Psoas muscle (tissue), 8 donors: ENCODE data around the gene LRP1. TPM values are rescaled to one million over a fixed set of nuclear protein-coding genes. Genes with fewer than 3 reads are reported as not detected.

Source experiments
- ATAC-seq, 4 donors: fragments of 200-7000 bp; cut with Tn5 transposase; one replicate each; pipeline ENCODE4 v1.9.1; 2020; ENCODE audit warnings: moderate library complexity in 3 of 4, mild to moderate bottlenecking in 2 of 4
- DNase-seq, 2 donors: peaks; one replicate each; pipeline ENCODE4 v3.0.0-alpha.2; 2020
- H3K27ac ChIP-seq: fragments of 200-600 bp; one replicate; pipeline ENCODE4 v1.8.0; 2022
- H3K27me3 ChIP-seq, 3 donors: fragments of 200-600 bp in 1 of 3; one replicate each; pipeline versions ENCODE4 v1.6.1 to v1.8.0; 2013 to 2022; ENCODE audit warnings: low read length in 2 of 3, mild to moderate bottlenecking in 2 of 3, moderate library complexity in 1 of 3; ENCODE audit not compliant: insufficient read depth in 3 of 3
- H3K36me3 ChIP-seq, 2 donors: fragments of 200-600 bp in 1 of 2; one replicate each; pipeline versions ENCODE4 v1.6.1 to v1.8.0; 2013 to 2022; ENCODE audit warnings: low read depth in 1 of 2, mild to moderate bottlenecking in 1 of 2, moderate library complexity in 1 of 2; ENCODE audit not compliant: insufficient read depth in 1 of 2
- H3K4me1 ChIP-seq: fragments of 200-600 bp; one replicate; pipeline ENCODE4 v1.8.0; 2022
- H3K4me3 ChIP-seq: fragments of 200-600 bp; one replicate; pipeline ENCODE4 v1.8.0; 2022; ENCODE audit warnings: mild to moderate bottlenecking
- H3K9me3 ChIP-seq: fragments of 200-600 bp; one replicate; pipeline ENCODE4 v1.8.0; 2022
- CTCF ChIP-seq: fragments of 200-600 bp; IDR thresholded peaks from one replicate; pipeline ENCODE4 v1.8.0; 2022; ENCODE audit warnings: antibody characterized with exemption
- WGBS, 3 donors: extraction: QIAGEN DNeasy Blood & Tissue Kit; methylation state at CpG; one replicate each; pipeline versions ENCODE4 v1.1.6 to v1.1.7; 2013; 5-methylcytosine and 5-hydroxymethylcytosine counted together
- intact Hi-C, 2 donors: fragments of 100-400 bp; cut with DNase I; formaldehyde crosslinking; loops; one replicate each; pipeline versions ENCODE4 v1.11.0 to v1.14.2; 2022
- polyA plus RNA-seq, 3 donors: library from polyadenylated mRNA; stranded (reverse); fragments of 200-250 nt; gene quantifications; one replicate each; pipeline ENCODE4 v1.2.3, GENCODE V29; 2013
- total RNA-seq, 4 donors: library from RNA; stranded (reverse); fragmentation: NEBNext Ultra II Directional in 2 of 4; extraction: Animal tissue kit (Norgen Biotek cat#: 25700) in 2 of 4; gene quantifications; one replicate each; pipeline versions ENCODE4 v1.2.1 to v1.2.4, GENCODE V29; 2021 to 2023
- donor health status: healthy with polysubstance abuse.
- donor health status: DM: no; HTN: no; CAD: no; lungs with moderate emphysema.
- donor health status: Bipolar disorder and iron deficiency.
- donor health status: healthy.
- donor health status: DM: yes; HTN: yes; CAD: no.
- donor health status: DM: no; HTN: no; CAD: no.
- donor health status: DM: no; HTN: no; CAD: no.
- donor health status: DM: yes; HTN: yes; CAD: no.

Gene LRP1
- total and polyA plus RNA-seq, 7 donors, result 10.7 to 50.6 (median 33.1) TPM

- H3K27me3 ChIP-seq, result no peaks in the 10 kb centered on the region
- peaks cover 7 to 22% of the 10 kb centered on the region in 2 donors for H3K36me3 ChIP-seq
- peak within 1 kb of the TSS; percentile 84 for H3K4me3 ChIP-seq
- peak; percentile 97 to 98 for DNase-seq
- WGBS, 3 donors, result 1% methylated on average over 60 to 91 of the region's 91 CpGs
- no peak for TF ChIP-seq CTCF
- peaks cover 22% of the 10 kb centered on the region for H3K4me1 ChIP-seq
- ATAC-seq, result peak; percentile 82 to 87 (median 84)
- H3K27ac ChIP-seq, result peak within 1 kb of the TSS; percentile 92
- no peaks in the 10 kb centered on the region for H3K9me3 ChIP-seq
- intact Hi-C loops, result no loop called here
These were observed 39.7 kb upstream of the LRP1 start, which contains the start of gene NAB2 for GRCh38 chr12:57088354-57089270. Gene NAB2, plus strand, starts transcription at chr12:57089114. Its CDS starts 158 bp downstream, at chr12:57089272.

DNA sequence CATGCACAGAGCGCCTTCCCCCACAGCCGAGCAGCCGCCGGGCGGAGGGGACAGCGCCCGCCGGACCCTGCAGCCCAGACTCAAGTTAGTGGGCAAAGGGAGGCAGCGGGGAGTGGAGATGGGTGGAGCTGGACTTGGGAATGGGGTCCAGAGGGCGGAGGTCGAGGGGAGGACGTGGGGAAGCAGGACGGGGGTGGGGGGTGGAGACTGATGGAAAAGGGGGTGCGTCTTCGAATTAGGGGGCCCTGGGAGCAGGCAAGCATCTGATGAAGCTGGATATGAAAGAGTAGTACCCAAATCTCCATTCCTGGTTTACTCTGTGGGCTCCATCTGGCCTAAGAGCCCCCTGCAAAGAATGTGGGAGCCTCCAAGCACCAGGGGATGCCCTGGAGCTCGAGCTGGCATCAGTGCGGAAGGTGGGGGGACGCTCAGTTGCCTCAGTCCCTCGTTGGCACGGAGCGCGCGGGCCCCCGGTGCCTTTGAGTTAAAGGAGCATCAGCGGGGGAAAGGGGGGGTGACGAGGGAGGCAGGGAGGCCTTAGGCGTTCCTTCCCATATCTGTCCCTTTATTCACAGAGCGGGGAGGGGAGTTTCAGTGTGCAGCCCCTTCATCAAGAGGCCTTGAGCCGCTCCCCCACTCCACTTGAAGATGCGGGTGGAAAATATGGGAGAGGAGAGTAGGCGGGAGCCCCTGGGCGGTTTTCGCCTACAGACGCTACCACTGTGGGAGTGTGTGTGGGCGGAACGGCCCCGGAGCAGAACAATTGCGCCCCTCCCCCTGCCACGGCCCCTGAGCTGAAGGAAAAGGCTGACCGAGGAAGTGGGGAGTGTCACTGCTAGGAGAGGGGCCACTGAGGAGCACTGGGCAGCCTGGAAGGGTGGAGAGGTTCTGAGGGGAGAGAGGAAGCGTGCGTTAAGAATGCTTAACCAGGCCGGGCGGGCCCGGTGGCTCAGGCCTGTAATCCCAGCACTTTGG is 38.7 kb upstream of the LRP1 start:
- DNase-seq, result peak; percentile 77 to 80
- peaks cover 24% of the 10 kb centered on the region for H3K4me1 ChIP-seq
- intact Hi-C loops, result no loop called here
- H3K36me3 ChIP-seq, result peaks cover 7 to 27% of the 10 kb centered on the region in 2 donors
- H3K9me3 ChIP-seq, result no peaks in the 10 kb centered on the region
- WGBS, 3 donors, result 12 to 22% (median 14%) methylated on average over 39 to 45 of the region's 45 CpGs
- no peak for TF ChIP-seq CTCF
- H3K27me3 ChIP-seq, result no peaks in the 10 kb centered on the region
- peak overlapping the region; percentile 84 for H3K4me3 ChIP-seq
- ATAC-seq, result no peak
- peak overlapping the region; percentile 92 for H3K27ac ChIP-seq

DNA sequence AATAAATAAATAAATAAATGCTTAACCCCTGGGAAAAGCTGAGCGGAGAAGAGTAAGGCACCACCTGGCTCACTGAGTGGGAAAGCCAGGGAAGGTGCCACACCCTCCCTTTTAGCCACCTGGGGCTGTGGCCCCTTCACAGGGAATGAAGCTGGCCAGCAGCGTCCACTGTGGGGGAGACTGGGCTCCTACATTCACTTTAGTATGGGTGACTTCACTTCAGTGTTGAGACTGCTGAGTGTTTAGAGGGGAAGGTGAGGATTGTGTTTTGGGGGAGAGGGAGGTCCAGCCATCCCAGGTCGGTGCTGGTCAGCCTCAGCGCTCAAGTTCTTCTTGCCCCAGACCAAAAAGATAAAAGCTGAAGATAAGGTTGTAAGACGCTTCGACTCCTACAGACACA is 37.8 kb upstream of the LRP1 start:
- DNase-seq, result no peak
- TF ChIP-seq CTCF, result no peak
- H3K9me3 ChIP-seq, result no peaks in the 10 kb centered on the region
- peak overlapping the region; percentile 84 for H3K4me3 ChIP-seq
- peaks cover 24% of the 10 kb centered on the region for H3K4me1 ChIP-seq
- H3K27ac ChIP-seq, result peak overlapping the region; percentile 92
- intact Hi-C loops, result no loop called here
- 54 to 70% (median 61%) methylated on average over 6 of the region's 6 CpGs for WGBS, 3 donors
- no peaks in the 10 kb centered on the region for H3K27me3 ChIP-seq
- H3K36me3 ChIP-seq, result peaks cover 7 to 36% of the 10 kb centered on the region in 2 donors
- ATAC-seq, result no peak

DNA sequence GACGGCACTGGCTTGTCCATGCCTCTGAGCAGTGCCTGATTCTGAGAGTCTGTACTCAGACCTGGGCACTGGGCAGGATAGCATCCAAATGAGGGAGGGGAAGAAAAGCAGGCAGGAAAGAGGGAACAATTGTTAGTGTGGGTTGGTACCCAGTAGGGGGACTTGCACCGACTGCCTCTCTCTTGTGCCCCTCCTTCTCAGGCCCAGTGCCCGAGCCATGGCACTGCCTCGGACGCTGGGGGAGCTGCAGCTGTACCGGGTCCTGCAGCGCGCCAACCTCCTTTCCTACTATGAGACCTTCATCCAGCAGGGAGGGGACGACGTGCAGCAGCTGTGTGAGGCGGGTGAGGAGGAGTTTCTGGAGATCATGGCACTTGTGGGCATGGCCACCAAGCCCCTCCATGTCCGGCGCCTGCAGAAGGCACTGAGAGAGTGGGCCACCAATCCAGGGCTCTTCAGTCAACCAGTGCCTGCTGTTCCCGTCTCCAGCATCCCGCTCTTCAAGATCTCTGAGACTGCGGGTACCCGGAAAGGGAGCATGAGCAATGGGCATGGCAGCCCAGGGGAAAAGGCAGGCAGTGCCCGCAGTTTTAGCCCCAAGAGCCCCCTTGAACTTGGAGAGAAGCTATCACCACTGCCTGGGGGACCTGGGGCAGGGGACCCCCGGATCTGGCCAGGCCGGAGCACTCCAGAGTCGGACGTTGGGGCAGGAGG is 37.2 kb upstream of the LRP1 start:
- TF ChIP-seq CTCF, result peak; percentile 9
- peak overlapping the region; percentile 92 for H3K27ac ChIP-seq
- peaks cover 24% of the 10 kb centered on the region for H3K4me1 ChIP-seq
- ATAC-seq (no peak), DNase-seq (peak in 1 of 2 donors; percentile 50)
- H3K36me3 ChIP-seq, result peaks cover 7 to 37% of the 10 kb centered on the region in 2 donors
- no peaks in the 10 kb centered on the region for H3K27me3 ChIP-seq
- 56 to 66% (median 61%) methylated on average over 20 to 22 of the region's 22 CpGs for WGBS, 3 donors
- no peaks in the 10 kb centered on the region for H3K9me3 ChIP-seq
- peak overlapping the region; percentile 84 for H3K4me3 ChIP-seq
- intact Hi-C loops, result no loop called here
